K562 treated with DMSO at 1 percent for 12 hours (cell line): ENCODE data around the gene OGFOD3. TPM values are rescaled to one million over a fixed set of nuclear protein-coding genes. Genes with fewer than 3 reads are reported as not detected.

Source experiments
- total RNA-seq: library from RNA; unstranded; fragments of 300-600 nt; gene quantifications from 2 replicates; pipeline ENCODE4 v1.2.3, GENCODE V29; 2022; ENCODE audit not compliant: insufficient read depth

Gene OGFOD3, protein sequence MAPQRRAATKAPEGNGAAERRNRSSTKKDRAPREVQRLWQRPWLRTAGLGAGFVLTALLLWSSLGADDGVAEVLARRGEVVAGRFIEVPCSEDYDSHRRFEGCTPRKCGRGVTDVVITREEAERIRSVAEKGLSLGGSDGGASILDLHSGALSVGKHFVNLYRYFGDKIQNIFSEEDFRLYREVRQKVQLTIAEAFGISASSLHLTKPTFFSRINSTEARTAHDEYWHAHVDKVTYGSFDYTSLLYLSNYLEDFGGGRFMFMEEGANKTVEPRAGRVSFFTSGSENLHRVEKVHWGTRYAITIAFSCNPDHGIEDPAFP
- 17.0 and 29.9 TPM in 2 replicates for total RNA-seq

DNA sequence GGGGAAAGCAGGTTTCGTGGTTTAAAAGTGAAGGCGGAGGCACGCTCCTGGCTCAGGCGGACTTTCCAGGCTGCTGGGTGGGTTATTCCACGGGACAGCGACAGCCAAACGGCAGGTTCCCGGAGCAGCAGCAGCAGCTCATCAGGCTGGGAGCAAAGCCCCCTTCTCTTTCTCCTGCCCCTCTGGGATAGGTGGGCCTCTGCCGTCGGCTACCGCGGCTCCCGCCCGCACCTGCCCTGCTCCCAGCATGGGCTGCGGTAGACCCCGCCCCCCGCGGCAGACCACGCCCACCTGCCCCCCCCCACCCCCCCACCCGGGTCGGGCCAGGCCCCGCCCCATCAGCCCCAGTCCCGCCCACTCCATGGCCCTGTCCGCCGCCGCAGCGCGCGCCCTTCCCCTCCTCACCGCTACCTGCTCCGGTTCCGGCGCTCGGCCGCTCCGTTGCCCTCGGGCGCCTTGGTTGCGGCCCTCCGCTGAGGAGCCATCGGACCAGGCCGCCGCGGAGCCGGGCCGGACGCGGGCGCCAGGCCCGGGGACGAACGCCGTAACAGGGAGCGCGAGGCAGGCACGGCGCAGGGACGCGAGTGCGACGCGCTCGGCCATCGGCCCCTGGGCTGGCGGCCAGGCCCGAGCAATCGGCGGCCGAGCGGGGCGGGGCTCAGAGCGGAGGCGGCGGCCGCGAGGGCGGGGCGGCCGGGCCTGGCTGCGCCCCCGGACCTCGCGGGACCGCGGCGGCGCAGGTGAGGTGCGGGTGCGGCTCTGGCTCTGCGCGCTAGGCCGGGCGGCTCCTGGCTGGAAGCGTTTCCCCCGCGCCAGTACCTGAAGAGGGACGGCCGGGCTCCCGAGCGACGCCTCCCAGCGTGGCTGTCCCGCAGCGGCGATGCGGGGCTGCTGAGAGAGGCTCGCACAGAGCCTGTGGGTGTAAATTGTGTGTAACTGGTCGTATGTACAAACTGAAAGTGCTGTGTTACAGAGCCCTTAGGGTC, at the start of gene OGFOD3, which contains the start of gene HEXD:
Gene OGFOD3, minus strand, starts transcription at position 586 of the 986 bp plus-strand sequence. Its CDS starts 101 bp downstream, at position 485.
Gene HEXD, plus strand, starts transcription at position 347 of the 986 bp plus-strand sequence. CDS start 1,453 bp downstream, outside the sequence.

DNA sequence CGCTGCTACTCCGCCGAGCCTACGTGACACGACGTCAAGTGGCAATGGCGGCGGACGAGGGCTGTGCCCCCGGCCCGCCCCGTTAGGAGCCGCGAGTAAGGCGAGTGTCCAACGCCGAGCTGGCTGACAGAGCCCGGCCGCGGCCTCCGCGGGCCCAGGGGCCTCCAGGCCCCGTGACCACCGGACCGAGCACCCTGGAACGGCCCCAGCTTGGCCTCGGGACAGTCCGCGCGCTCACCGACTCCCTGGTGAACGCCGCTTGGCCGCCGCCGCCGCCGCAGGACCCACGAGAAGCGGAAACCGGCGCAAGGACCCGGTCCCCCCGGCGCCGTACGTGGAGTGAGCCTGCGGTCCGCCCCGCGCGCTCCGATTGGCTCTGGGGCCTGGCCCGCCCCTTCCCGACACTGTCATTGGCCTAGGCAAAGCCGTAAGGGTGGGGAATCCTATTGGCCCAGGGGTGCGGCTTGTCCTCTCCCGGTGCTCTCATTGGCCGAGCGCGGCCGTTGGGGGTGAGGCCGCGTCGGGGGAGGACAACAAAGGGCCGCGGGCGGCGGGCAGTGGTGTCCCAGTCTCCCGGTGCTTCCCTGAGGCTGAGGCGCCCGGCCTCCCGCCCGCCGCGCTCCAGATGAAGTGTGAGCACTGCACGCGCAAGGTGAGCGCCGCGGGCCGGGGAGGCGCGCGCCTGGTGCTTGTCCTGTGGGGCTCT, 39.9 kb upstream of the OGFOD3 start, which contains the start of gene NARF:
Gene NARF, plus strand, starts transcription at position 563 of the 706 bp plus-strand sequence. Its CDS starts 63 bp downstream, at position 626.

DNA sequence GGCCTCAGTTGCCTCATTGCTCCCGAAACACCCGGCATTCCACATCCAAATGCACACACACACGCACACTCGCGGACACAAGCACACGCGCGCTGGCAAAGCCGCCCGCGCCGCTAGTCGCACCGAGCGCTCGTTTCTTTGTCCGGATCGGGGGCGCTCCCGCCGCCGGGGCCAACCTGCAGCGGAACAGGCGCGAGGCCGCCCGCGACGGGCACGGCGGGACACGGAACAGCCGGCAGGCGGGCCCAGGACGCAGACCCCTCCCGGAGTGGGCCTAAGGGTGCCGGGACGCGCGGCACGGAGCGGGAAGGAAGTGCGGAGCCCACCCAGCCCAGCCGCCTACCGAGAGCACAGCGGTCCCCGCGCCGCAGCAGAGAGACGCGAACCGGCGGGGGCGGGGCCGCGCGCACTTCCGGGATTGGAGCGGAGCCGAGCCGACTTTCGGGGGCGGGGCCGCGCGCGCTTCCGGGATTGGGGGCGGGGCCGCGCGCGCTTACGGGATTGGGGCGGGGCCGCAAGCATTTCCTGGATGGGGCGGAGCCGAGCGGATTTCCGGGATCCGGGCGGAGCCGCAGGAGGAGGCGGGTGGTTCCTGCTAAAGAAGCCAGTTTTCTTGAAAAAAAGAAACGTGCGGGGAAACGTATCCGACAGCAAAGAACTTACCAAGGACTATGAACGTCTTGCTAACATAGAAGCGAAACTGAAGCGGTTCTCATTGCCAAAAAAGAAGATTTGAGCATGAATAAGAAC, 32.1 kb upstream of the OGFOD3 start, which contains the start of gene CYBC1:
Gene CYBC1, minus strand, starts transcription at position 396 of the 750 bp plus-strand sequence. CDS start 1,498 bp downstream, outside the sequence.

DNA sequence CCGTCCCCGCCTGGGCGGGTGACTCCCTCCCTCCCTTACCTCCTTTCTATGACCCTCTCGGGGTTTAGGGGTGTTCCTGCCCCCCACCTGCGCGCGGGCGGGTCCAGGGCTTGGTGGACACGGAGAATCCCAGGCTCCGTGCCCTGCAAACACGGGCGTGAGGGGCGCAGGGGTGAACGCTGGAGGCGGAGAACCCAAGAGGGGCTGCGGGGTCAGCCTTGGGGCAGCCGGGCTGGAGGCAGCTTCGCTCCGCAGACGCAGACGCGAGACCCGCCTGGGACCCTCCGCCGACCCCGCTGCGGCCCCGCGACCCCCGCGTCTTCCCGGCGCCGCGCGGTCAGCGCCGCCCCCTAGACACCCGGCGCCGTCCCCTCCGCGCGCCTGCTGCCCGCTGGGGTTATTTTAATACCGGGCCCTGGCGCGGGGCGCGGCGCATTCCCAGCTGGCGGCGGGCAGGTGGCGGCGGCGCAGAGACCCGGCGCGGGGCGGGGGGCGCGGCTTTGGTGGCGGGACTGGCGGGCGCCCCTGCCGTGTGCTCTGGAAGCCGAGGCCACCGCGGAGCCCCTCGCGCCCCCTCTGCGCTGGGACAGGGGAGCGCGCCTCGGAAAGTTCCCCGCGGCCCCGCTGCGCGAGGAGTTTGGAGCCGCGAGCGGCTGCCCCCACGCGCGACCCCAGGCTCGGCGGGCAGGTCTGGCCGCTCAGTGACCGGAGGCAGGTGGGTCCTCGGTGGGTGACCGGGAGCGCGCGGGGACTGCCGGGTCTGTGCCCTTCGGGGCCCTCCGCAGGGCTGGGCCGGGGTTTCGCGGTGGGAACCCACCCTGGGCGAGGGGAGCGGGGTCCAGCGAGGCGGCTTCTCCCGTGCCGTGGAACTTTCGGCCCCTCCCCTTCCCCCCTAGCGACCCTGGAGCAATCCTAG, 46.8 kb downstream of the OGFOD3 start, which contains the start of gene UTS2R:
Gene UTS2R, plus strand, starts transcription at position 433 of the 916 bp plus-strand sequence. CDS start 2,560 bp downstream, outside the sequence.

DNA sequence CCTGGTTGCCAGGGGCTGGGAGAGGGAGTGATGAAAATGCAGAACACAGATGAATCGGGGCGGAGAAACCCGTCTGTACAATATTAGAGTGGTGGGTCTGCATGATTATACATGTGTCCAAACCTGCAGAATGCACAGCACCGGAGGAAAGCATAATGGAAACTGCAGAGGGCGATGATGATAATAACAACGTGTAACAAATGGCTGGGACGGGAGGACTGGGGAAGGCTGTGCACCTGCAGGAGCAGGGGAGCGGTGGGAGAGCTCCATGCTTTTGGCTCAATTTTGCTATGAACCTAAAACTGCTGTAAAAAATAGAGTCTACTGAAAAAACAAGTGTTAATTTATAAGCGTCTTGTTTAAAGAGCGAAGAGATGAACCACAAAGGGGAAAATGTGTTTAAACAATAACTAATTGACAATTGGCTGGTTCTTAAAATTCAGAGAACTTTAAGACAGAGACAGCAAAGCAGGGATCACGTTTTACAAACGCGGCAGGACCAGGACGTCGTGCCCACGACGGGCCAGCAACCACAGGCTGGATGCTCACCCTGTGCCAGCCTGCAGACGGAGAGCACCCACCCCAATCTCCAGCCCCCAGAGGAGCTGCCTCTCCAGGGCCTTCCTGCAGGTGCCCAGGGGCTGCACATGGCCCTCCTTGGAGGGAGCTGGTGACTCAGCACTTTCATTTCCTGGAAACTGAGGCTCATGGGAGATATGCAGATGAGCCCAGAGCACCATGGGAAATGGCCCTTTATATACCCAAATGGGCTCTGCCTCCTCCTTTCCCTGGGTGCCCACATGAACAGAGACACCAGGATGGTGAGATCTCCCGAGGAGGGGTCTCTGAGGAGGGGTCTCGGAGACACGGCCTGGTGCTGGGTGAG, 59.7 kb downstream of the OGFOD3 start, which contains the start of gene TEX19:
Gene TEX19, plus strand, starts transcription at position 783 of the 886 bp plus-strand sequence. CDS start 2,904 bp downstream, outside the sequence.

Other genes starting within 250 kb of the OGFOD3 start
- gene CCDC57, start 205.7 kb downstream of the OGFOD3 start, total RNA-seq, result 10.5 and 13.8 TPM in 2 replicates
- gene SLC16A3, start 189.5 kb downstream of the OGFOD3 start, total RNA-seq, result 1.8 and 2.6 TPM in 2 replicates
- gene CSNK1D, start 144.9 kb downstream of the OGFOD3 start, total RNA-seq, result 99.2 and 164 TPM in 2 replicates
- not detected in 2 replicates for gene CD7, start 101.0 kb downstream of the OGFOD3 start, total RNA-seq
- not detected in 2 replicates for gene SECTM1, start 84.8 kb downstream of the OGFOD3 start, total RNA-seq
- gene TEX19, start 59.3 kb downstream of the OGFOD3 start, total RNA-seq, result 2.0 and 2.3 TPM in 2 replicates
- not detected in 2 replicates for gene UTS2R, start 46.8 kb downstream of the OGFOD3 start, total RNA-seq
- 25.8 and 26.3 TPM in 2 replicates for gene HEXD, start 239 bp downstream of the OGFOD3 start, total RNA-seq
- gene CYBC1, start 32.2 kb upstream of the OGFOD3 start, total RNA-seq, result 61.3 and 80.2 TPM in 2 replicates
- 421 and 447 TPM in 2 replicates for gene NARF, start 40.2 kb upstream of the OGFOD3 start, total RNA-seq
- gene FOXK2, start 101.1 kb upstream of the OGFOD3 start, total RNA-seq, result 23.5 and 62.6 TPM in 2 replicates
- 22.9 and 55.0 TPM in 2 replicates for gene WDR45B, start 229.9 kb upstream of the OGFOD3 start, total RNA-seq